Endothelial cell of umbilical vein (primary cell): ENCODE measurements around the gene ZNF652. TPM values are rescaled to one million over a fixed set of nuclear protein-coding genes. Genes with fewer than 3 reads are reported as not detected.

ENCODE experiments used
- BruUV-seq: library from RNA; stranded (reverse); fragments of 400-500 nt; replicated peaks from 2 replicates; lab custom pipeline; 2021; lab: Mats Ljungman, UMichigan
- CTCF ChIA-PET: fragments of 300-600, 350-600 bp; sonication (Branson Sonifier 250); formaldehyde crosslinking; loops from one replicate; lab custom pipeline; 2021; ENCODE audit warnings: antibody characterized with exemption, inconsistent platforms; lab: Charles Lee
- POLR2A ChIA-PET: fragments of 300-600, 350-600 bp; sonication (Branson Sonifier 250); formaldehyde crosslinking; loops from one replicate; lab custom pipeline; 2021; ENCODE audit warnings: antibody characterized with exemption, inconsistent platforms; lab: Charles Lee
- DNase-seq: peaks from one replicate; pipeline ENCODE4 v3.0.0-alpha.2; 2011; ENCODE audit warnings: low read depth, low spot score
- FAIRE-seq: peaks from 2 replicates; lab custom pipeline; 2011; peaks lifted over from hg19 to GRCh38; lab: Jason Lieb, UNC
- H2AFZ ChIP-seq: 2 replicates; pipeline ENCODE4 v1.6.0; 2012; ENCODE audit warnings: low read depth, low read length, control low read depth, inconsistent platforms
- H3K27ac ChIP-seq: 2 replicates; pipeline ENCODE4 v1.5.1; 2011; ENCODE audit warnings: low read depth, mild to moderate bottlenecking, control low read depth, low read length, moderate library complexity; ENCODE audit not compliant: insufficient read depth
- H3K27me3 ChIP-seq, 2 experiments: 2 replicates each; pipeline versions ENCODE4 v1.6.0 to v1.6.1; 2011; ENCODE audit warnings: low read length in 2 of 2, mixed read lengths in 1 of 2; ENCODE audit not compliant: control insufficient read depth in 2 of 2, insufficient read depth in 2 of 2
- H3K36me3 ChIP-seq, 2 experiments: 2 replicates in 1 of 2; 3 replicates in 1 of 2; pipeline ENCODE4 v1.5.1; 2011; ENCODE audit warnings: low read length in 2 of 2, mild to moderate bottlenecking in 1 of 2, moderate library complexity in 1 of 2; ENCODE audit not compliant: control insufficient read depth in 2 of 2, insufficient read depth in 2 of 2; ENCODE audit errors: extremely low read depth in 1 of 2
- H3K4me1 ChIP-seq: 3 replicates; pipeline ENCODE4 v1.5.1; 2011; ENCODE audit warnings: mild to moderate bottlenecking, low read length; ENCODE audit not compliant: control insufficient read depth, insufficient read depth; ENCODE audit errors: extremely low read depth
- H3K4me2 ChIP-seq: 2 replicates; pipeline ENCODE4 v1.6.1; 2011; ENCODE audit warnings: low read length, control low read depth, mixed read lengths; ENCODE audit not compliant: insufficient read depth
- H3K4me3 ChIP-seq, 3 experiments: fragments of 200-600 bp in 1 of 3; sonication (generic), shearing (Covaris generic) in 1 of 3; replicated peaks in 1 of 3; 2 replicates each; pipeline ENCODE4 v1.5.1; 2011 to 2016; ENCODE audit warnings: control low read depth in 3 of 3, low read length in 3 of 3, mild to moderate bottlenecking in 2 of 3, inconsistent platforms in 1 of 3, low read depth in 1 of 3, moderate library complexity in 1 of 3; ENCODE audit not compliant: insufficient read depth in 1 of 3
- H3K79me2 ChIP-seq: 2 replicates; pipeline ENCODE4 v1.6.0; 2012; ENCODE audit warnings: low read length, inconsistent platforms; ENCODE audit not compliant: control insufficient read depth, insufficient read depth
- H3K9ac ChIP-seq: replicated peaks from 2 replicates; pipeline ENCODE3; 2011; ENCODE audit warnings: low read length, control low read depth; ENCODE audit not compliant: insufficient read depth; ENCODE audit errors: extremely low read depth
- H3K9me1 ChIP-seq: replicated peaks from 3 replicates; pipeline ENCODE4 v1.6.0; 2011; ENCODE audit warnings: mild to moderate bottlenecking, low read length; ENCODE audit not compliant: control insufficient read depth, insufficient read depth; ENCODE audit errors: extremely low read depth
- H3K9me3 ChIP-seq: replicated peaks from 2 replicates; pipeline ENCODE4 v1.5.1; 2012; ENCODE audit warnings: low read length, inconsistent platforms; ENCODE audit not compliant: control insufficient read depth, insufficient read depth
- H4K20me1 ChIP-seq: replicated peaks from 2 replicates; pipeline ENCODE3; 2011; ENCODE audit warnings: mild to moderate bottlenecking, low read length; ENCODE audit not compliant: control insufficient read depth, insufficient read depth; ENCODE audit errors: extremely low read depth
- EZH2 ChIP-seq: IDR thresholded peaks from 2 replicates; pipeline ENCODE4 v1.6.1; 2012; ENCODE audit warnings: borderline replicate concordance, low read depth, mild to moderate bottlenecking, moderate library complexity, low read length, inconsistent platforms; ENCODE audit not compliant: severe bottlenecking
- FOS ChIP-seq: IDR thresholded peaks from 2 replicates; pipeline ENCODE4 v1.6.1; 2011; ENCODE audit warnings: mild to moderate bottlenecking, low read length, moderate library complexity, borderline replicate concordance; ENCODE audit not compliant: insufficient read depth
- GATA2 ChIP-seq: IDR thresholded peaks from 2 replicates; pipeline ENCODE4 v1.7.0; 2011; ENCODE audit warnings: low read depth, mild to moderate bottlenecking, moderate library complexity, mixed read lengths, low read length; ENCODE audit not compliant: insufficient read length, insufficient read depth
- JUN ChIP-seq: IDR thresholded peaks from 2 replicates; pipeline ENCODE4 v1.6.1; 2011; ENCODE audit warnings: borderline replicate concordance, low read depth; ENCODE audit not compliant: insufficient read length, insufficient read depth
- MYC ChIP-seq: IDR thresholded peaks from one replicate; pipeline ENCODE4 v1.6.1; 2011; ENCODE audit warnings: mild to moderate bottlenecking, low read depth, low read length
- POLR2A ChIP-seq: IDR thresholded peaks from 2 replicates; pipeline ENCODE4 v1.6.1; 2012; ENCODE audit warnings: low read depth, mild to moderate bottlenecking, control low read depth, low read length
- POLR2AphosphoS5 ChIP-seq: IDR thresholded peaks from 2 replicates; pipeline ENCODE4 v1.6.1; 2012; ENCODE audit warnings: low read depth, mild to moderate bottlenecking, control low read depth, low read length, moderate library complexity; ENCODE audit not compliant: insufficient read depth
- dilution Hi-C: fragments of 300-500 bp; cut with MboI; formaldehyde crosslinking; loops from one replicate; pipeline ENCODE4 v1.15.0; 2019; ENCODE audit warnings: low sequenced_read_pairs; ENCODE audit not compliant: extremely low pct_ligation_motif_present
- intact Hi-C: fragments of 100-400 bp; cut with micrococcal nuclease; formaldehyde crosslinking; loops from one replicate; pipeline ENCODE4 v1.10.0; 2022
- polyA plus RNA-seq, 4 experiments: library from polyadenylated mRNA; depleted of rRNA in 3 of 4; stranded (reverse) in 3 of 4; unstranded in 1 of 4; fragments of >200 nt; gene quantifications; 2 replicates each; pipeline versions ENCODE4 v1.2.1 to v1.2.3, GENCODE V29; 2011 to 2012; ENCODE audit warnings: missing spikeins in 1 of 4
- total RNA-seq: library from RNA; stranded (reverse); gene quantifications from 2 replicates; pipeline ENCODE4 v1.2.3, GENCODE V29; 2021
- TF ChIP-seq, protein P1 (sequence below): IDR thresholded peaks from 2 replicates; pipeline ENCODE4 v1.6.1; 2011; ENCODE audit not compliant: insufficient read depth, insufficient read length
- TF ChIP-seq, protein P2 (sequence below), 2 donors: IDR thresholded peaks; 1 replicate in 1 of 2; 2 replicates in 1 of 2; pipeline ENCODE4 v1.5.1; 2011; ENCODE audit warnings: low read length in 2 of 2, mild to moderate bottlenecking in 2 of 2, moderate library complexity in 2 of 2, control low read depth in 1 of 2, inconsistent platforms in 1 of 2, low read depth in 1 of 2; ENCODE audit not compliant: insufficient read depth in 1 of 2; ENCODE audit errors: extremely low read depth in 1 of 2

ZNF652 gene
- total and polyA plus RNA-seq, 2 donors (not counting 3 experiments of a cell fraction or from before 2014, with no cell fraction given), result 6.1 to 18.6 TPM

- Histone ChIP-seq H3K4me2 (no peak overlapping the region), H2AFZ (no peak overlapping the region), H4K20me1 (no peaks in the 10 kb centered on the region), H3K9me1 (no peaks in the 10 kb centered on the region), H3K79me2 (no peaks in the 10 kb centered on the region), H3K9me3 (no peaks in the 10 kb centered on the region), H3K27ac (no peak overlapping the region), H3K4me1 (no peaks in the 10 kb centered on the region), H3K27me3 (no peaks in the 10 kb centered on the region), H3K36me3 (peaks cover 6 to 9% of the 10 kb centered on the region in 2 experiments), H3K9ac (no peak overlapping the region), H3K4me3 (no peak overlapping the region)
- ChIA-PET POLR2A (no interaction called here), CTCF (interaction anchor here (0.6 to 4.0 kb wide), 8 partner anchors 8 to 157 kb away, joined by 3 to 23 read pairs (median 4); partner anchors contain the start of gene PHB1)
- dilution Hi-C loops, result no loop called here
- FAIRE-seq (no peak), DNase-seq (no peak)
- TF ChIP-seq, protein P1, sequence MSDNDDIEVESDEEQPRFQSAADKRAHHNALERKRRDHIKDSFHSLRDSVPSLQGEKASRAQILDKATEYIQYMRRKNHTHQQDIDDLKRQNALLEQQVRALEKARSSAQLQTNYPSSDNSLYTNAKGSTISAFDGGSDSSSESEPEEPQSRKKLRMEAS, result no peak
- no peak for TF ChIP-seq MYC
- TF ChIP-seq POLR2A, result no peak
- no peak for TF ChIP-seq EZH2
- TF ChIP-seq GATA2, result no peak
- TF ChIP-seq, protein P2, sequence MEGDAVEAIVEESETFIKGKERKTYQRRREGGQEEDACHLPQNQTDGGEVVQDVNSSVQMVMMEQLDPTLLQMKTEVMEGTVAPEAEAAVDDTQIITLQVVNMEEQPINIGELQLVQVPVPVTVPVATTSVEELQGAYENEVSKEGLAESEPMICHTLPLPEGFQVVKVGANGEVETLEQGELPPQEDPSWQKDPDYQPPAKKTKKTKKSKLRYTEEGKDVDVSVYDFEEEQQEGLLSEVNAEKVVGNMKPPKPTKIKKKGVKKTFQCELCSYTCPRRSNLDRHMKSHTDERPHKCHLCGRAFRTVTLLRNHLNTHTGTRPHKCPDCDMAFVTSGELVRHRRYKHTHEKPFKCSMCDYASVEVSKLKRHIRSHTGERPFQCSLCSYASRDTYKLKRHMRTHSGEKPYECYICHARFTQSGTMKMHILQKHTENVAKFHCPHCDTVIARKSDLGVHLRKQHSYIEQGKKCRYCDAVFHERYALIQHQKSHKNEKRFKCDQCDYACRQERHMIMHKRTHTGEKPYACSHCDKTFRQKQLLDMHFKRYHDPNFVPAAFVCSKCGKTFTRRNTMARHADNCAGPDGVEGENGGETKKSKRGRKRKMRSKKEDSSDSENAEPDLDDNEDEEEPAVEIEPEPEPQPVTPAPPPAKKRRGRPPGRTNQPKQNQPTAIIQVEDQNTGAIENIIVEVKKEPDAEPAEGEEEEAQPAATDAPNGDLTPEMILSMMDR (IDR thresholded peaks at IDR 0.05; ENCODE audit: extremely low read depth in 1 of 2, insufficient read depth in 1 of 2, low read depth in 1 of 2, low read length in 2 of 2), result no peak
- TF ChIP-seq JUN, result no peak
- TF ChIP-seq FOS, result no peak
- no peak for TF ChIP-seq POLR2AphosphoS5
- no TSS peak for BruUV-seq
- intact Hi-C loops, result no loop called here
Measured at GRCh38 chr17:49399995-49400394, 37.9 kb upstream of the ZNF652 start.
